Left renal pelvis (tissue), 4 donors: Measurements from ENCODE around the gene GDF9. TPM values are rescaled to one million over a fixed set of nuclear protein-coding genes. Genes with fewer than 3 reads are reported as not detected.

ENCODE experiments used
- DNase-seq, 4 donors: peaks; one replicate each; pipeline ENCODE4 v3.0.0-alpha.2; 2013; ENCODE audit warnings: low read depth in 4 of 4, low spot score in 3 of 4
- polyA plus RNA-seq, 4 donors: library from polyadenylated mRNA; unstranded; fragments of 120-200 nt; gene quantifications; one replicate each; pipeline ENCODE4 v1.2.1, GENCODE V29; 2013; ENCODE audit not compliant: insufficient read length in 4 of 4

GDF9 gene
- polyA plus RNA-seq, 4 donors = 0.53 to 2.9 (median 2.0) TPM

DNA sequence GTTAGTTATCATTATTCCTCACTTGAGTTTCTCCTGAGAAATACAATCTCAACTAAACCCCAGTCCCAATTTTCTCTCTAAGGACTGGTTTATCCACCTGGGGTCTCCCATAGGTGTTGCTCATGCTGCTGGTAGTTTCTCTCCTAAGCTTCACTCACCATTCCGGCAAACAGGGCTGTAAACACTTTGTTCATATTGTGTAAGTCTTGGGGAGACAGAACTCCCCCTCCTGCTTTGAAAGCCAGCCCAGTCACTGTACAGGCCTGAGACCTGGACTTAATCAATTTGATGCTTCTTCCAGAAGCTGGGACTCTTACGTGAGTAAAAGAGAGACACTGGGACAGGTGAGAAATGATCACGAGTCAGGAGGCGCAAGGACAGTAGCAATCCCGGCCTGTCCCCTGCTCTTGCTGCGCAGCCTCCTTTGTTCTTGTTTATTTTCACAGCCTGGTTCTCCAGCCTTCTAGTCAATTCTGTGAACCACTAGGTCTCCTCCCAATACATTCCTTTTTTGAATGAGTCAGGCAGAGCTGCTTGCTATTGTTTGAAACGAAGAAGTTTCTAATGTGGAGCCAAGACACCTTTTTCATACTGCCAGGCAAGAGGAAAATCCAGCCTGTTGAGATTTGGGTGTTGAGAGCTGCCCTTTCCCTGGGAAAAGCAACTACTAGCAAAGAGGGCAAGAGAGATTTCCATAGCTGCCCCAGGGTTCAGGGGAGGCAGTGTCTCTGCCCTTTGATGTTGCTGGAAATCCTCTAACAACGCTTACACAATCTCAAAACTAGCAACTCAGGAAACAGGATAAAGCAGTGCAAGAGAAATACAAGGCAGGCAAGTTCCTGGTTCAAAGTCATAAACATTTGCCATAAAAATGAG is 26.6 kb downstream of the GDF9 start:
- DNase-seq = no peak

DNA sequence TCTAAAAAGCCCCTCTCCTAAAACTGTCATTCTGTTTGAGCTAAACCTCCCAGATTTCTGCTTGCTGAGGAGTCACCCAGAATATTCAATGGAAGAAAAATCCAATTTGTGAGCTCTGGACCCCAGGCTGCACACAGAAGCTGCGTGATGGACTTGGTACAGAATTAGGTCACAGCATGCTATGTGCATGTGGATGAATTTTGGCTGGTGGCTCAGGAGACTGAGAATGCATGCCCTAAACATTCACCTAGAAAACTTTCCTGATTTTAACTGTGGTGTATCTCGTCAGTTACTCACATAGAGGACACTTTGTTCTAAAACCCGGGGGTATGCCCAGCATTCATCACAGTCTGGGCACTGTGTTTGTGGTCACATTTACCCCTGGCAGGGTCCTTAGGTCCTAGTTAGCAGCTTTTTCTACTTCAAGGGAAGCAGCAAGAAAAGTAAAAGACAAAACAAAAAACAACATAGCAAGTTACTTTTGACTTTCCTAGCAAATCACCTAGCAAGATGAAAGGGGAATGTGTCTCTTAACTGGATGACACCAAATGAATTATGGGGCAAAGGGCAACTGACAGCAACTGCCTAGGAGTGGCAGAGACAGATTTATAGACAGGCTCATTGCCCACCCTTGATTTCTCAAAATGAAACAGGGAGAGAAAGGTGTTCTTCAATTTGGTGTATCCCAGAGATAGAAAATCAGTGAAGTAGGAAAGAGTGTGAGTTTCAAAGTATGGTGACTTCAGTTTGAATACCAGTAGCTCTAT is 27.6 kb downstream of the GDF9 start:
- no peak for DNase-seq

GRCh38 chr5:132837868-132838267 is 28.4 kb downstream of the GDF9 start:
- no peak for DNase-seq

DNA sequence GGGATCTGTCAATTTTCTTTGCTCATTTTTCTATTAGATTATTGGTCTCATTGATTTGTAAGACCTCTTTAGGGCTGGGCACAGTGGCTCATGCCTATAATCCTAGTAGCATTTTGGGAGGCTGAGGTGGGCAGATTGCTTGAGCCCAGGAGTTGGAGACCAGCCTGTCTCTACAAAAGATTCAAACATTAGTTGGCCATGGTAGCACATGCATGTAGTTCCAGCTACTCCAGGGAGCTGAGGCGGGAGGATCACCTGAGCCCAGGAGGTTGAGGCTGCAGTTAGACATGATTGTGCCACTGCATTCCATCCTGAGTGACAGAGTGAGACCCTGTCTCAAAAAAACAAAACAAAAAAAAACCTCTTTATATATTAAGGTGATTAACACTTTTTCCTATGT is 29.4 kb downstream of the GDF9 start:
- DNase-seq = no peak

DNA sequence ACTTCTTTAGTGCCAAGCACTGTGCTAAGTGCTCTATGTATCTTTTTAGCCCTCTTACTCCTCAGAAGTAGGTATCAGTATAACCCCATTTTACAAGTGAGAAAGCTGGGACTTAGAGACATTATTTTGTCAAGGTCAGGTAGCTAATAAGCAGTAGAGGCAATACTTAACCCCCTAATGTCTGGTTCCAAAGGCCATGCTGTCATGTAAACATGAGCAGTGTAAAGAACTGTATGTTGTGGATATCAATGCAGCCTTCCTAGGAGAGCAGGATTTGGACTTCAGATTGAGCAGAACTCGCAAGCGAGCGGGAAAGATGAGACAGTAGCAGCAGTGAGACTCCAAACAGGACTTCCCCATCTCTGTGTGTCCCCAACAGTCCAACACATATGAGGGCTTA is 32.2 kb downstream of the GDF9 start:
- DNase-seq = no peak

DNA sequence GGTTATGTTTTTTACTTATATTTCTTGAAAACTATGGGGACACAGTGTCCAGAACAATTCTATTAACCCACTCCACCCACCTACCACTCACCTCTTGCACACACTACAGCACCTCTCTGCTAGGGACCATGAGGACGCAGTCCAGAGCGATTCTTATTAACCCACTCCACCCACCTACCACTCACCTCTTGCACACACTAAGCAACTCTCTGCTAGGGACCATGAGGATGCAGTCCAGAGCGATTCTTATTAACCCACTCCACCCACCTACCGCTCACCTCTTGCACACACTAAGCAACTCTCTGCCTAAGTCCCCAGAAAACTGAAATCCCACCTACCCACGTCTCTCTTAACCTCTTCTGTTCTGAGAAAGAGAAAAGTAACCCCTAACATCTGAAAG is 33.7 kb downstream of the GDF9 start:
- DNase-seq = no peak

GRCh38 chr5:132831095-132831860 is 35.0 kb downstream of the GDF9 start:
- DNase-seq = no peak

DNA sequence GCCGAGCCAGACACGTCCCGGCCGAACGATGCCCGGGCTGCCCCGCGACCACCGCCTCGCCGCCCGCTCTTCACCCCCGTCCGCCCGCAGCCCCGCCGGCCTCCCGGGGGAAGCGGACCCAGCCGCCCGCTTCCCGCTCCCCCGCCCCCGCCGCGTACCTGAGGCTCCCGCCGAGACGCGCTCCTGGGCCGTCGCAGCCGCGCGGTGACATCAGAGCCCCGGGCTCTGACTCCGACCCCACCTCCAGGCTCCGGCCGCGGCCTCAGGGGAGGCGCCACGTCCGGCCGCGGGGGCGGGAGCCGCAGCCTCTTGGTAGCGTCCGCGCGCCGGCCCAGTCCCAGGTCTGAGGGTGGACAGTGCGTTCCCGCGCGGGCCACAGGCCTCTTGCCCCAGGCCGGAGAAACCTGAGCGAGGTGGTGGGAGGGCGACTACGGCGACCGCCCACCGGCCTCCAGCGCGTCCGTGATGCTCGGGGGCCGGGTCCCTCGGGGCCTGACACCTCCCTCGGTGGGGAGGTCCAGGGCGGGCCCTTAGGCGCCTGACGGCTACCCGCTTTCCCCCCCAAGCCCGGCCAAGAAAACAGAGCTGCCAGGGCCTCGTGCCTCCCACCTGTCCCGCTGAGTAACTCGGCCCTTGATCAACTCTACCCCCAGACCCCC is 35.7 kb downstream of the GDF9 start, which contains the start of gene SHROOM1:
TSS of gene SHROOM1 (minus strand) at position 212 of the 659 bp plus-strand sequence. CDS start 4,507 bp downstream, outside the sequence.
- no peak for DNase-seq

- DNase-seq = no peak
Measured at GRCh38 chr5:132829742-132830435, 36.4 kb downstream of the GDF9 start.

DNA sequence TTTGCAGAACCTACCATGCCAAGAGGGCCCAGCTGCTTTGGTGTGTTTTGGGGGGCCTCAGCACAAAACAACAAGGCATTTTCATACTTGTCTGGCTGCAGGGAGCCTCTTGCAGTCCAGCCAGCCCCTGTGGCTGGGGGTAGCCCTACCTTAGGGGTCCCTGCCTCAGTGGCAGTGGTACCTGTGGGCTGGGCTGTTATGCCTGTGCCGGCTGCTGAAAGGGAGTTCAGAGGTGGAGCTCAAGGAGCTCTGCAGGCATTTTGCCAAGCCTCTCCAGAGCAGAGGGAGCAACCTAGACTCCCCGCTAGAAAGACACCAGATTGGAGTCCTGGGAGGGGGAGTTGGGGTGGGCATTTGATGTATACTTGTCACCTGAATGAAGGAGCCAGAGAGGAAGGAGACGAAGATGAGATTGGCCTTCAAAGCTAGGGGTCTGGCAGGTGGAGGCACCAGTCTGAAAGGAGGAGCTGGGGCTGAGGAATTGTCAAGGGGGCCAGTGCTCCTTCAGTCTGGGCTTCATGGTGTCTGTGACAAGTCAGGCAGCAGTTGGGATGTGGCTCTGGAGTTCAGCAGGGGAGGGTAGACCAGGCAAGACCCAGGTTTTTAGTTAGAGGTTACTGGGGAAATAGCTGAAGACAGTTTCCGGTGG is 37.3 kb downstream of the GDF9 start:
- no peak for DNase-seq

- no peak for DNase-seq
Measured at GRCh38 chr5:132827943-132828673, 38.2 kb downstream of the GDF9 start.

DNA sequence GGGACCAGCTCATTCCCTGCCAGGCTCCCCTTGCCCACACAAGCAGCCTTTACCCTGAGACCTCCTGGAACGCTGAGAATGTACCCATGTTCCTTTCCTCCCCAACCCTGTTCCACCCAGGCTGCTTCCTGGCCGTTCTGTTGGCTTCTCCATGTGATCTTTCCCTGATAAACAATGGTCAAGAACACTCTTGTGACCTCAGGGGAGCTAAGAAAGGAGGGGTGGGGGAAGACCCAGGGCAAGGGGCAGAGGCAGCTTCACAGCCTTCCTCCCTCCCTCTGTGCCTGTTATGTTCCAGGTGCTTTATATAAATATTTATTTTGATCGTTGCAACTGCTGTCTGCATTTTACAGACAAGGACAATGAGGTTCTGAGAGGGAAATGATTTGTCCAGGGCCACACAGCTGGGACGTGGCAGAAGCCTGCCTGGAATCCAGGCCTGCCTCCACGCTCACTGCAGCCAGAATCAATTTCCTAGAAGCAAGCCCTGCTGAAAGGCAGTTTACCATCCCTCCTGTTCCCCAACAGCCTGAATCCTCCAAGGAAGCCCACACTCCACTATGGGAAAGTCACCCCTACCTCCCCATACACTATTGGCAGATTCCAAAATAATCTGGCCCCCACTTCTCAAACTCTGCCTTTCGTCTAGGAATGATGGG is 39.7 kb downstream of the GDF9 start:
- no peak for DNase-seq

DNA sequence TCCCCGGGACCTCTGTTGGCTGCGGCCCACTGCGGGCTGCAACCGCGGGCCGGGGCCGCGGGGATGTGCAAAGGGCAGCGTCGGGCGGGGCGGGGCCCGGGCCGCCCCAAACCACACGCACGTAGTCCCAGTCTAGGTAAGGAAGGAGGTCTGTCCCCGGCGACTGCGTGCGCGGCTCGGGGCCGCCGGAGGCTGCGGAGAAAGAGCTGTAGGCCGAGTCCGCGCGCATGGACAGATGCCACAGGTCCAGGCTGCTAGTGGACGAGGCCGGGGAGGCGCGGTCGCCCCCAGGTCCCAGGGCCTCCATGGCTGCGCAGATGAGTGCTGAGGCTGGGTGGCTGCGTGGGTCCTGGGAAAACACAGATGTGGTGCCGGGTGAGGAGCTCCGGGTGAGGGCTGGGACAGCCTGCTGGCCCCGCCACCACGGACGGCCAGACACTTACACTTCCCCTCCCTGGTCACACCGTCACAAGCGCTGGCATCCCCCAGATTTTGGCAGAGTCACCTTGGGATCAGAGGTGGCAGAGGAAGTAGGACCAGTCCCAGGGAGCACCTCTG is 40.4 kb downstream of the GDF9 start:
- DNase-seq = no peak

GRCh38 chr5:132825033-132825833 is 41.0 kb downstream of the GDF9 start:
- DNase-seq = no peak

DNA sequence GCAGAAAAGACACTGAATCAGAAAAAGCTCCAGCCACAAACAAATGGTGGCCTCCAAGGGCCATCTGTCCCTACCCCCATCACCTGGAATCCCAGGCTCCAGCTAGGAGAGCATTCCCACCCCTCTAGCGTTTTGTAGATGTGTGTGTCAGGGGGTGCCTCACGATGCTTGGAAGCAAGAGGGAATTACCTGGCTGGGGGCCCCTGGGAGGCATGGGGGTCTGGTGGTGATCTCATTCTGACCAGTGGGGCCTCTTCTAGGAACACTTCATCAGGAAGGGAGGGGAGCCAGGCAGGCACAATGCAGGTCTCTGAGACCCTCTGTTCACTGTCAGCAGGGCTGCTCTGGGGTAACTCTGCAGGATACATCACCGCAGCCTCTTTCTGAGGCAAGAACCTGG is 41.8 kb downstream of the GDF9 start:
- DNase-seq = no peak

DNA sequence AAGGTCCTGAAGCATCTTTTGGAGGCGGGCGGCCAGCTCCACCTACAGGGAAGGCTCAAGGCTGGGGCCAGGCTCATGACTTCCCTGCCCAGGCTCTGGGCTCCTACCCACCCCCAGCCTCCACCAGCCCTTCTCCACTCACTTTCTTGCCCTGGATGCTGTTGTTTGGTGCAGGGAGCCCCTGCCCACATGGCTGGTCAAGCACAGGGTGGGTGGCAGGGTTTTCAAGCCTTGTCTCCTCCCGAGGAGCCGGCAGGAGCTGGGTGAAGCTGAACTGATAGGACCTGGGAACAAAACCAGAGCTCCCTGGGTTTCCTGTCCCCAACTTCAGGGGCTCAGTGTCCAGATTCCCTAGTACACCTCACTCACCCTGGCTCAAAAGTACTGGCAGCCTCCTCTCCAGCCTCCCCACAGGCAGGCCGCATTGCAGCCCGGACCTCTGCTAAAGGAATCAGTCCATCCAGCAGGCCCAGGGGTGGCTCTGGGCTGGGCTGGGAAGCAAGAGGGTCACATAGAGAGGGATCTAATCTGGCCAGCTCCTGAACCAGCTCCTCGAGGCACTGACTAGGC is 42.7 kb downstream of the GDF9 start:
- DNase-seq = no peak
